Measurements from ENCODE around the gene IRF4. TPM values are rescaled to one million over a fixed set of nuclear protein-coding genes. Genes with fewer than 3 reads are reported as not detected.

IRF4 gene
- polyA plus RNA-seq, 1 of the 3 experiments (the other 2 are of a cell fraction), result not detected

GRCh38 chr6:421211-421610 is 29.7 kb downstream of the IRF4 start:
- TF ChIP-seq JUND (IDR thresholded peaks at IDR 0.05) (no peak), GABPA (IDR thresholded peaks at IDR 0.05; ENCODE audit: low read depth) (no peak), FOXJ3 (CRISPR knock-in tag; IDR thresholded peaks at IDR 0.05) (no peak), MEF2A (IDR thresholded peaks at IDR 0.05; ENCODE audit: borderline replicate concordance, low read depth) (no peak), NRF1 (IDR thresholded peaks at IDR 0.05; ENCODE audit: low read depth, low read length) (no peak), RAD21 (IDR thresholded peaks at IDR 0.05; ENCODE audit: low read length) (no peak), RFX5 (IDR thresholded peaks at IDR 0.05; ENCODE audit: low read length) (no peak), CHD2 (IDR thresholded peaks at IDR 0.05; ENCODE audit: low read length, partially characterized antibody) (no peak), NFIC (IDR thresholded peaks at IDR 0.05; ENCODE audit: borderline replicate concordance) (no peak), EP300 (IDR thresholded peaks at IDR 0.05; ENCODE audit: borderline replicate concordance in 1 of 2, low read depth in 1 of 2, low read length in 1 of 2) (no peak), USF2 (IDR thresholded peaks at IDR 0.05; ENCODE audit: borderline replicate concordance, low read depth, low read length) (no peak), RCOR1 (IDR thresholded peaks at IDR 0.05; ENCODE audit: low read length) (no peak), GATA2 (CRISPR knock-in tag; IDR thresholded peaks at IDR 0.05) (no peak), RXRA (IDR thresholded peaks at IDR 0.05; ENCODE audit: borderline replicate concordance, low read depth) (no peak), FOXM1 (IDR thresholded peaks at IDR 0.05; ENCODE audit: low read depth) (no peak), MXI1 (IDR thresholded peaks at IDR 0.05; ENCODE audit: low read depth, low read length) (no peak), CTCF (IDR thresholded peaks at IDR 0.05) (no peak), PBX3 (IDR thresholded peaks at IDR 0.05) (no peak), TEAD4 (IDR thresholded peaks at IDR 0.05; ENCODE audit: borderline replicate concordance, insufficient read depth) (no peak)
- POLR2A ChIA-PET, result no interaction called here
- Histone ChIP-seq H3F3A (replicated peaks; ENCODE audit: insufficient read depth) (peaks cover 4% of the 10 kb centered on the region), H3K9me3 (no peaks in the 10 kb centered on the region), H3K4me2 (no peak overlapping the region), H3K4me1 (ENCODE audit: control insufficient read depth in 1 of 2, insufficient read depth in 2 of 2, low read depth in 1 of 2, low read length in 1 of 2) (peaks cover 0 to 4% of the 10 kb centered on the region in 2 experiments; a peak in 1 of 4 replicates), H3K4me3 (ENCODE audit: low read depth in 2 of 2, low read length in 1 of 2) (no peak overlapping the region), H3K36me3 (replicated peaks in 1 of 2; ENCODE audit: control insufficient read depth in 1 of 2, insufficient read depth in 2 of 2, low read length in 1 of 2) (no peaks in the 10 kb centered on the region), H4K20me1 (ENCODE audit: insufficient read depth) (no peaks in the 10 kb centered on the region), H3K27me3 (ENCODE audit: insufficient read depth) (peaks cover 19% of the 10 kb centered on the region; the same call in 1 of the 2 replicates), H3K27ac (ENCODE audit: low read depth in 2 of 2, low read length in 1 of 2) (no peak overlapping the region), H2AFZ (ENCODE audit: low read depth) (no peak overlapping the region), H3K79me2 (ENCODE audit: insufficient read depth) (no peaks in the 10 kb centered on the region), H3K9me2 (no peaks in the 10 kb centered on the region), H3K9ac (no peak overlapping the region)
- CTCF ChIA-PET, result interaction anchor here (1.0 to 1.5 kb wide), 2 partner anchors 12 to 15 kb away, joined by 3 read pairs; no protein-coding TSS in a partner anchor
- WGBS (ENCODE audit: low lambda C conversion rate), result 18% methylated on average over 7 of the region's 7 CpGs
- DNase-seq, result no peak

Measured in SK-N-SH (cell line).